ENCODE data around the gene RUNDC1.
"Not testable (repeated sequence)": the region's sequence is repeated elsewhere in the genome, so short reads cannot be mapped to it uniquely, and the experiment has no call there.

The RUNDC1 gene

GRCh38 chr17:42980274-42980765, at the start of gene RUNDC1:
TSS of gene RUNDC1 (plus strand) at chr17:42980565. CDS start at chr17:42980577, 12 bp downstream.
- no peak for FAIRE-seq

DNA sequence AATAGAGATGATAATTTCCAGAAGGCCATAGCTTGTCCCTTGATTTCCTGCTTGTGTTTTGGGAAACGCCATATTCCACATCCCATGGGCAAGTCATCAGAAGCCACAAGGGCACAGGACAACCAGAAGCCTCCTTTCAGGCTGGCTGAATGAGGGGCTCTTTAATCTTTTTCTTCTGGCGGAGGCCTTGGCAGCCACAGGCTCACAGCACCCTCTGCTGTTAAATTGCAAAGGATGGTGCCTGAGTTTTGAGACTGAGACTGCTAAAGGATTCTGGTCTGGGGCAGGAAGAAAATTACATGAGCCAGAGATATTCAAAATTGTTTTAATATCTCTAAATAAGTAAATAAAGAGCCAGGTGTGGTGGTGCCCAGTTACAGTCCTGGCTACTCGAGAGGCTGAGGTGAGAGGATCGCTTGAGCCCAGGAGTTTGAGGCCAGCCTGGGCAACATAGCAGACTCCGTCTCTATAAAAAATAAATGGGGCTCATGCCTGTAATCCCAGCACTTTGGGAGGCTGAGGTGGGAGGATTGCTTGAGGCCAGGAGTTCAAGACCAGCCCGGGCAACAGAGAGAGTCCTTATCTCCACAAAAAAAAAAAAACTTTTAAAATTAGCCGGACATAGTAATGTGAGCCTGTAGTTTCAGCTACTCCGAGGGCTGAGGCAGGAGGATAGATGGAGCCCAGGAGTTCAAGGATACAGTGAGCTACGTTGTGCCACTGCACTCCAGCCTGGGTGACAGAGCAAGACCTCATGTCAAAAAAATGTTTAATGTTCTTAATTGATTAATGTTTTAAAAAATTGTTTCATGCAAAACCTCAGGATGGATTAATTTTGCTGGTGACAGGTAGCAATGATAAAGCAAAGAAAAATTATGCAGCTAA, 42.4 kb upstream of the RUNDC1 start:
- FAIRE-seq: peak; percentile 59

DNA sequence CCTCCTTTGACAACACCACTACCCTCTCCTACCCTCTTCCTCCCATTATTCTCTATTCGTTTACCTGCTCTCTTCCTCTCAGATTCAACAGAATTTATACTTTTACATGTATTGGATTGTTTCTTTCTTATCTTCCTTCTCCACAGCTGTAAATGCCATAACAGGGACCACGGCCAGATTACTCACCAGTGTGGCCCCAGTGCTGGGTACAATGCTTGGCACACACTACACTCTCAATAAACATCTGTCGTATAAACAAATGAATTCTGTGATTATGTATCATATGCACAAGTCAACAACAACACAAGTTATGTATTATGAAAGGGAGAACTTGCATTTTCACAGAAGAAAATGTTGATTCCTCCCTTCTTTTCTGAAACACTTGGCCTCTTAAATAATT, 36.2 kb upstream of the RUNDC1 start:
- no peak for FAIRE-seq

DNA sequence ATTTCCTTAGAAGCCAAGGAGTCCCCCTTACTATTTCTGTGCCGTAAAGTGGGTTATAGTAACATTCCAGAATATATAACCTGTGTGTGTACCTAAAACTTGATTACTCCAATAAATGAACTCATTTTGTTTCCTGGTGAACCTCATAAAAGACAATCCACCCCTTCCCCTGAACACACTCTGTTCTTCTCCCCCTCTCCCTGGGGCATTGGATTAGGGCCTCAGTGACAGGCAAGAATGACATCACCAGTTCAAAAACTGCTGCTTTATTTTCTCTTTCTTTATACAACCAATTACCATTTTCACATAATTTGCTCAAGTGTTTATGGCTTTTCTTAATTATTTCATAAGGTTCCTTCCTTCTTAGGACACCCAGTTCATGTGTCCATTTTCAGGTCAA, 33.6 kb upstream of the RUNDC1 start:
- FAIRE-seq: no peak

DNA sequence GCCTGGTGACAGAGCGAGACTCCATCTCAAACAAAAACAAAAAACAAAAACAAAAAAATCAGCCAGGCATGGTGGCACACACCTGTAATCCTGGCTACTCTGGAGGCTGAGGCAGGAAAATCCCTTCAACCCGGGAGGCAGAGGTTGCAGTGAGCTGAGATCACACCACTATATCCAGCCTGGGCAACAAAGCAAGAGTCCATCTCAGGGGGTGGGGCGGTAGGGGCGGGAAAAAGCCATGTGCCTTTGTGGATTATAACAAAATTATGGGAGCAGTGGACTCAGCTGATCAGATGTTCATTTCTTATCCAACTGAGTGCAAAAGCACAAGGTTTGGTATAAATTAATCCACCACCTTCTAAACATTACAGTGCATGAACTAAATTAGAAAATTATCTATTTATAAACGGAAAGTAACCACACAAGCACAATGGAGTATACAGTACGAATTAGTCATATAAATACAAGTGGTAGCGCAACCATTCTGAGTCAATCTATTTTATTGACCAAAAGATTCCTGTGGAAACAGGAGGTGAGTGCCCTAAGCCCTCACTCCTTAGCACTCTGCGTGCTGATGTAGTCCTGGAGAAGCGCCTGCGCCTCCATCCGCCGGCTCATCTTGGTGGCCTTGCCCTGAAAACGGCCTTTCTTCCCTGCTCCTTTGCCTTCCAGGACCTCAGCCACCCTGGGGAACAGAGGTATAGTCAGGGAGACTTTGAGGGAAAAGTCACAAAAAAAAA, 30.2 kb upstream of the RUNDC1 start:
- no peak for FAIRE-seq

- no peak for FAIRE-seq
Measured at GRCh38 chr17:42953669-42954068, 26.7 kb upstream of the RUNDC1 start.

GRCh38 chr17:42964161-42964932, 16.0 kb upstream of the RUNDC1 start, which contains the start of gene AARSD1:
TSS of gene AARSD1 (minus strand) at chr17:42964454. CDS start at chr17:42964440, 14 bp downstream.
- no peak for FAIRE-seq

- FAIRE-seq: no peak
Measured at GRCh38 chr17:42967925-42968324, 12.4 kb upstream of the RUNDC1 start.

- FAIRE-seq: no peak
Measured at GRCh38 chr17:42969001-42969581, 11.3 kb upstream of the RUNDC1 start.

DNA sequence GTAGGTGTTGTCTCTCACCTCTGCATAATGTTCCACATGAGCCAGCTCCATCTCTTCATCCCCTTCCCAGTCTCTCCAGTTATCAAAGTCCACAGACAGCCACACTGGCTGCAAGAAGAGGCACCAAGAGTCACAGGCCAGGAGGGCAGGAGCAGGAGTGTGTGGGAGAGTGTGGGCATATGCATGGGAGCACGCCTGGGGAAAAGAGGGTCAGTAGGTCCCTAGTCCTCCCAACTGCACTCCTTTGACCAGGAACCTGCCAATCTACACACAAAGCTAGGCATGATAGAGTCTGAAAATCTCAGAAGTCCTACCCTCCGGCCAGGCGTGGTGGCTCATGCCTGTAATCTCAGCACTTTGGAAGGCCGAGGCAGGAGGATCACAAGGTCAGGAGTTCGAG, 8.8 kb upstream of the RUNDC1 start:
- FAIRE-seq: no peak

- not testable (repeated sequence) for FAIRE-seq
Measured at GRCh38 chr17:42973323-42973722, 7.0 kb upstream of the RUNDC1 start.

DNA sequence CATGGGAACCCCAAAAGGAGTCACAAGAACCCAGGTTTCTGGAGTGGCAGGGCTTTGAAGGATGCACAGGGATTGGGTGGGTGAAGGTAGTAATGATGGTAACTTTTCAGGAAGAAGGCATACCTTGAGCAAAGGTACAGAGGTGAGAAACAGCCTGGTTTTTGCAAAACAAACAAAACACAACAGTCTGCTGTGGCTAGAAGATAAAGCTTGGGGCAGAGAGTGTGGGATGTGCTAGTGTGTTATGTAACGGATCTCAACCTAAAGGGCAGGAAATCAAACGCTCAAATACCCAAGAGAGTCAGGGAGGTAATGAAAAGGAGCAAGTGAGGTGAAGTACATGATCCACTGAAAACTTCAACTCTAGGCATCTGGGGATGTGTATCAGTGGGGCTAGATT, 5.1 kb upstream of the RUNDC1 start:
- no peak for FAIRE-seq

- FAIRE-seq: not testable (repeated sequence)
Measured at GRCh38 chr17:42975701-42976100, 4.7 kb upstream of the RUNDC1 start.

- no peak for FAIRE-seq
Measured at GRCh38 chr17:42979511-42980273, 673 bp upstream of the RUNDC1 start, which contains the start of gene PTGES3L. TSS of gene PTGES3L (minus strand) at chr17:42980080. CDS start at chr17:42980053, 27 bp downstream.

GRCh38 chr17:42980766-42981397, 517 bp downstream of the RUNDC1 start:
- FAIRE-seq: no peak

GRCh38 chr17:42982266-42982665, 1.9 kb downstream of the RUNDC1 start:
- FAIRE-seq: no peak

- no peak for FAIRE-seq
Measured at GRCh38 chr17:42985225-42985624, 4.9 kb downstream of the RUNDC1 start.

DNA sequence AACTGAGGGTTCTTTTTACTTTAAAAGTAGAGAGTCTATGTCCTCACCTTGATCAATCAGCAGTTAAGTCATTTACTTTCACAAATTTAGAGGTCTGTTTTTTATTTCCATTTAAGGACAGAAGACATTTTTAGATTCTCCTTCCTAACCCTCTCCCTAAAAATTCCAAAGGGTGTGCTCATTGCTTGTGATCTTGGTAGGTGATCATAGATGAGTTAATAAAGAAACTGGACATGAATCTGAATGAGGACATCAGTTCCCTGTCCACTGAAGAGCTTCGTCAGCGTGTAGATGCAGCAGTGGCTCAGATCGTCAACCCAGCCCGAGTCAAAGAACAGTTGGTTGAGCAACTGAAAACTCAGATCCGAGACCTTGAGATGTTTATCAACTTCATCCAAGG, 8.8 kb downstream of the RUNDC1 start:
- FAIRE-seq: no peak

- FAIRE-seq: no peak
Measured at GRCh38 chr17:42989726-42990652, 9.6 kb downstream of the RUNDC1 start.

DNA sequence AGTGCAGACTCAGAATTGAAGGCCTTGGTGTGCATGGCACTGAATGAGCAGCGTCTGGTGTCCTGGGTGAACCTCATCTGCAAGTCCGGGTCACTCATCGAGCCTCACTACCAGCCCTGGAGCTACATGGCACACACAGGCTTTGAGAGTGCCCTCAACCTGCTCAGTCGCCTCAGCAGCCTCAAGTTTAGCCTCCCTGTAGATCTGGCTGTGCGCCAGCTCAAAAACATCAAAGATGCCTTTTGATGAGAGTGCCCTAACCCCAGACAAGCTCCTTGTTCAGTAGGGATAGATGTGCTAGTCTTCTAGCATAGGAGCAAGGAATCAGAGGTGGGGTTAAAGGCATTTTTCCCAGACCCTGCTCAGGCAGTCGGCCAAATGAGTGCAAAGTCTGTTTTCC, 11.1 kb downstream of the RUNDC1 start:
- no peak for FAIRE-seq
